ENCODE results near the gene SEMA4G. TPM values are rescaled to one million over a fixed set of nuclear protein-coding genes. Genes with fewer than 3 reads are reported as not detected.

Gene SEMA4G
- total and polyA plus RNA-seq, 2 of the 8 experiments (the other 6 are each of a cell fraction or from before 2014, with no cell fraction given) = 7.1 to 18.2 TPM

GRCh38 chr10:101002456-101002855 lies 33.2 kb downstream of the SEMA4G start:
- FAIRE-seq = no peak
- Histone ChIP-seq H4K8ac (ENCODE audit: extremely low read depth, insufficient read depth, low read length) (no peak overlapping the region; the same call in 1 of the 2 replicates), H4K5ac (ENCODE audit: insufficient read length, low read depth, low read length) (no peak overlapping the region), H2BK5ac (ENCODE audit: low read depth, low read length) (no peak overlapping the region), H4K91ac (replicated peaks; ENCODE audit: insufficient read length, low read length) (no peak overlapping the region), H3K18ac (ENCODE audit: extremely low read depth, low read length) (no peak overlapping the region), H3K56ac (replicated peaks; ENCODE audit: insufficient read length, low read depth, low read length) (no peak overlapping the region), H3K79me2 (ENCODE audit: control insufficient read depth in 1 of 2, insufficient read depth in 2 of 2, low read length in 2 of 2) (peaks cover 0 to 33% of the 10 kb centered on the region in 2 experiments; a peak in 2 of 4 replicates), H3K9ac (replicated peaks in 1 of 4; ENCODE audit: extremely low read depth in 1 of 4, low read depth in 3 of 4, low read length in 3 of 4) (no peak overlapping the region), H2AFZ (ENCODE audit: low read length) (no peak overlapping the region), H3K27me3 (replicated peaks in 1 of 4; ENCODE audit: control insufficient read depth in 3 of 4, extremely low read depth in 1 of 4, insufficient read depth in 3 of 4, low read length in 3 of 4) (no peaks in the 10 kb centered on the region), H3K4me3 (ENCODE audit: extremely low read depth in 1 of 4, insufficient read depth in 2 of 4, low read depth in 3 of 4, low read length in 4 of 4) (no peak overlapping the region), H2BK12ac (ENCODE audit: low read depth, low read length) (no peak overlapping the region), H3K9me3 (ENCODE audit: insufficient read depth in 2 of 2, low read depth in 1 of 2, low read length in 1 of 2) (no peaks in the 10 kb centered on the region), H2AK5ac (ENCODE audit: low read depth, low read length) (no peak overlapping the region), H3K14ac (ENCODE audit: insufficient read length) (no peak overlapping the region), H3K4me1 (replicated peaks in 1 of 4; ENCODE audit: control insufficient read depth in 3 of 4, insufficient read depth in 4 of 4, low read length in 3 of 4) (peaks cover 4 to 18% (median 9%) of the 10 kb centered on the region in 4 experiments), H2BK120ac (replicated peaks; ENCODE audit: low read depth, low read length) (no peak overlapping the region), H4K20me1 (replicated peaks in 1 of 2; ENCODE audit: control insufficient read depth in 1 of 2, insufficient read depth in 2 of 2, low read length in 2 of 2) (peaks cover 2 to 19% of the 10 kb centered on the region in 2 experiments), H2BK15ac (ENCODE audit: low read length) (no peak overlapping the region), H3K23me2 (ENCODE audit: low read depth, low read length) (peaks cover 15% of the 10 kb centered on the region), H3K23ac (ENCODE audit: insufficient read length) (no peak overlapping the region), H3K4me2 (ENCODE audit: insufficient read depth in 1 of 2, low read depth in 2 of 2, low read length in 2 of 2) (no peak overlapping the region), H3K27ac (ENCODE audit: low read depth, low read length) (no peak overlapping the region), H3K79me1 (ENCODE audit: low read depth, low read length) (peaks cover 6% of the 10 kb centered on the region; the same call in 1 of the 2 replicates), H3K36me3 (ENCODE audit: control insufficient read depth in 2 of 4, insufficient read depth in 4 of 4, low read length in 3 of 4) (peaks cover 11 to 46% (median 31%) of the 10 kb centered on the region in 4 experiments; a peak in 7 of 8 replicates), H3K4ac (replicated peaks; ENCODE audit: insufficient read length, low read depth, low read length) (no peak overlapping the region), H2BK20ac (ENCODE audit: low read length) (no peak overlapping the region)
- TF ChIP-seq SIX5 (IDR thresholded peaks at IDR 0.05; ENCODE audit: low read depth, low read length) = no peak
- TF ChIP-seq SP4 (IDR thresholded peaks at IDR 0.05; ENCODE audit: low read length) = no peak
- no peak for TF ChIP-seq CBX8 (IDR thresholded peaks at IDR 0.05; ENCODE audit: borderline replicate concordance, low read depth, low read length)
- no peak for TF ChIP-seq POU5F1 (IDR thresholded peaks at IDR 0.05; ENCODE audit: low read depth, low read length)
- no peak for TF ChIP-seq EP300 (IDR thresholded peaks at IDR 0.05; ENCODE audit: borderline replicate concordance in 1 of 2, low read depth in 2 of 2, low read length in 2 of 2)
- no peak for TF ChIP-seq SRF (IDR thresholded peaks at IDR 0.05; ENCODE audit: low read depth, low read length)
- no peak for DNase-seq (ENCODE audit: low read depth in 1 of 2, low spot score in 2 of 2)
- POLR2A ChIA-PET (ENCODE audit: partially characterized antibody) = interaction anchor here (0.8 to 12.6 kb wide), 5 partner anchors 7 to 17 kb away, joined by 3 to 143 read pairs (median 7); no protein-coding TSS in a partner anchor
- CTCF ChIA-PET (ENCODE audit: partially characterized antibody) = interaction anchor here (0.8 to 26.8 kb wide), 9 partner anchors 5 to 140 kb away, joined by 3 to 464 read pairs (median 4); partner anchors contain the start of genes LZTS2, MRPL43 and TWNK
- 94% methylated on average over 11 of the region's 11 CpGs; no CpG with 5 or more reads in 1 of the 2 experiments for WGBS, 2 experiments (ENCODE audit: extremely low coverage in 1 of 2, insufficient coverage in 1 of 2, insufficient read length in 1 of 2, insufficient replicate concordance in 2 of 2, low coverage in 1 of 2, low lambda C conversion rate in 2 of 2, missing lambda C conversion rate in 1 of 2)

All from H1 (cell line).